ENCODE measurements around the gene HCAR2.
"Not testable (repeated sequence)": the region's sequence is repeated elsewhere in the genome, so short reads cannot be mapped to it uniquely, and the experiment has no call there.

Gene HCAR2

GRCh38 chr12:122665759-122666158 lies 37.4 kb downstream of the HCAR2 start:
- no peak for DNase-seq

- no peak for DNase-seq
These were observed 37.8 kb downstream of the HCAR2 start for GRCh38 chr12:122665349-122665748.

- DNase-seq = no peak
These were observed 41.2 kb downstream of the HCAR2 start for GRCh38 chr12:122661938-122662337.

GRCh38 chr12:122661246-122661645 lies 41.9 kb downstream of the HCAR2 start:
- DNase-seq = no peak

- DNase-seq = no peak
These were observed 43.6 kb downstream of the HCAR2 start for GRCh38 chr12:122659579-122659978.

- DNase-seq = no peak
These were observed 46.9 kb downstream of the HCAR2 start for GRCh38 chr12:122656298-122656697.

- not testable (repeated sequence) for DNase-seq
These were observed 49.9 kb downstream of the HCAR2 start for GRCh38 chr12:122653291-122653690.

- DNase-seq = no peak
These were observed 51.5 kb downstream of the HCAR2 start for GRCh38 chr12:122651520-122652224.
